Heart right ventricle (tissue), 16 donors: ENCODE data around the gene DUS3L. TPM values are rescaled to one million over a fixed set of nuclear protein-coding genes. Genes with fewer than 3 reads are reported as not detected.
"Not testable (repeated sequence)": the region's sequence is repeated elsewhere in the genome, so short reads cannot be mapped to it uniquely, and the experiment has no call there.

Experiments
- ATAC-seq, 8 donors: fragments of 200-7000 bp; cut with Tn5 transposase; one replicate each; pipeline ENCODE4 v1.9.1; 2020; ENCODE audit warnings: mild to moderate bottlenecking in 8 of 8, moderate library complexity in 8 of 8, moderate number of reproducible peaks in 1 of 8
- DNase-seq, 2 donors: peaks; one replicate each; pipeline ENCODE4 v3.0.0-alpha.2; 2020
- H3K27ac ChIP-seq, 10 donors: fragments of 200-600 bp; sonication (generic) in 2 of 10; one replicate each; pipeline versions ENCODE4 v1.5.0 to v1.8.0; 2020 to 2022; ENCODE audit warnings: mild to moderate bottlenecking in 3 of 10
- H3K27me3 ChIP-seq, 7 donors: fragments of 200-600 bp; one replicate each; pipeline ENCODE4 v1.8.0; 2021 to 2022; ENCODE audit warnings: mild to moderate bottlenecking in 2 of 7
- H3K36me3 ChIP-seq, 9 donors: fragments of 200-600 bp; sonication (generic) in 1 of 9; one replicate each; pipeline versions ENCODE4 v1.5.0 to v1.8.0; 2020 to 2022; ENCODE audit warnings: mild to moderate bottlenecking in 2 of 9
- H3K4me1 ChIP-seq, 9 donors: fragments of 200-600 bp; sonication (generic) in 1 of 9; one replicate each; pipeline versions ENCODE4 v1.5.0 to v1.8.0; 2020 to 2022; ENCODE audit warnings: mild to moderate bottlenecking in 4 of 9
- H3K4me3 ChIP-seq, 10 donors: fragments of 200-600 bp; sonication (generic) in 2 of 10; one replicate each; pipeline versions ENCODE4 v1.5.0 to v1.8.0; 2020 to 2022; ENCODE audit warnings: mild to moderate bottlenecking in 7 of 10, moderate library complexity in 2 of 10
- H3K9me3 ChIP-seq, 11 donors: fragments of 200-600 bp in 10 of 11; sonication (generic) in 2 of 11; one replicate each; pipeline versions ENCODE4 v1.5.0 to v1.8.0; 2013 to 2022; ENCODE audit warnings: mild to moderate bottlenecking in 2 of 11, control low read depth in 1 of 11, moderate library complexity in 1 of 11
- CTCF ChIP-seq, 9 donors: fragments of 200-600 bp; sonication (generic) in 2 of 9; IDR thresholded peaks; one replicate each; pipeline versions ENCODE4 v1.5.0 to v1.8.0; 2021 to 2022; ENCODE audit warnings: antibody characterized with exemption in 9 of 9, mild to moderate bottlenecking in 5 of 9, moderate library complexity in 1 of 9
- WGBS, 2 donors: extraction: QIAGEN DNeasy Blood & Tissue Kit; methylation state at CpG; one replicate each; pipeline ENCODE4 v1.1.7; 2013; ENCODE audit warnings: inconsistent platforms in 1 of 2; 5-methylcytosine and 5-hydroxymethylcytosine counted together
- intact Hi-C, 10 donors: fragments of 100-400 bp; cut with DNase I; formaldehyde crosslinking; loops; one replicate each; pipeline versions ENCODE4 v1.11.1 to v1.14.2; 2022
- polyA plus RNA-seq, 2 donors: library from polyadenylated mRNA; stranded (reverse); fragments of 200-250 nt; gene quantifications; one replicate each; pipeline ENCODE4 v1.2.3, GENCODE V29; 2013
- total RNA-seq, 10 donors: library from RNA; stranded (reverse); fragmentation: NEBNext Ultra II Directional in 3 of 10; extraction: Animal tissue kit (Norgen Biotek cat#: 25700) in 3 of 10; gene quantifications; one replicate each; pipeline versions ENCODE4 v1.2.1 to v1.2.4, GENCODE V29; 2021 to 2023
- donor health status: Arrhythmogenic right ventricular cardiomyopathy.
- donor health status: ischemic (EF 13 %, LVEDD 7.1; RV severe dilation, severe dysfunction).
- donor health status: healthy with polysubstance abuse.
- donor health status: DM: no; HTN: yes; CAD: no.
- donor health status: DM: no; HTN: no; CAD: no.
- donor health status: ischemic (EF 25% LVEDD 6.9; RV normal size, moderate dysfunction).
- donor health status: ischemic (EF 25% LVEDD 5.7; RV mildly dilated, moderate dysfunction).
- donor health status: healthy.
- donor health status: DM: yes; HTN: yes; CAD: no.
- donor health status: Ischemic cardiomyopathy.
- donor health status: ischemic (EF 35%, LVEDD 5.7; RV mildly dilated, moderate dysfunction).
- donor health status: nonischemic (EF 11% LVEDD 7.7; RV severe dilation, severe dysfunction).
- donor health status: DM: yes; HTN: yes; CAD: no.
- donor health status: PGD.
- donor health status: ischemic (EF 29% LVEDD 5.4; RV normal size, mild dysfunction).
- donor health status: nonischemic (EF 23%, LVEDD 6.1; RV moderate dilation, normal function).

Gene DUS3L
- total and polyA plus RNA-seq, 12 donors: 11.5 to 37.7 (median 14.6) TPM

- intact Hi-C loops: no loop called here
- Histone ChIP-seq H3K4me1 (peaks cover 2 to 9% (median 6%) of the 10 kb centered on the region in 9 donors), H3K36me3 (peaks cover 13 to 76% (median 51%) of the 10 kb centered on the region in 9 donors), H3K27me3 (no peaks in the 10 kb centered on the region), H3K27ac (no peak overlapping the region), H3K9me3 (no peaks in the 10 kb centered on the region), H3K4me3 (no peak overlapping the region)
- WGBS, 2 donors: 95% methylated on average over 37 of the region's 37 CpGs
- no peak for ATAC-seq
- TF ChIP-seq CTCF (IDR thresholded peaks at IDR 0.05): no peak
- DNase-seq: no peak
Measured at GRCh38 chr19:5785423-5785822, 5.5 kb downstream of the DUS3L start.

GRCh38 chr19:5784581-5785147 lies 6.3 kb downstream of the DUS3L start, which contains the start of gene PRR22:
Gene PRR22, minus strand, starts transcription at chr19:5784746. Its CDS starts 86 bp downstream, at chr19:5784660.
- peaks cover 13 to 71% (median 48%) of the 10 kb centered on the region in 9 donors for H3K36me3 ChIP-seq
- ATAC-seq (peak in 1 of 8 donors; percentile 3), DNase-seq (no peak)
- no peak for TF ChIP-seq CTCF (IDR thresholded peaks at IDR 0.05)
- H3K27me3 ChIP-seq: no peaks in the 10 kb centered on the region
- H3K9me3 ChIP-seq: no peaks in the 10 kb centered on the region
- no peak within 1 kb of the TSS for H3K27ac ChIP-seq
- 94 to 97% methylated on average over 15 of the region's 15 CpGs for whole genome bisulfite sequencing, 2 donors
- H3K4me3 ChIP-seq: no peak within 1 kb of the TSS
- intact Hi-C loops: no loop called here
- H3K4me1 ChIP-seq: peaks cover 0 to 1% (median 0%) of the 10 kb centered on the region in 9 donors

GRCh38 chr19:5782945-5783919 lies 7.7 kb downstream of the DUS3L start:
- H3K4me3 ChIP-seq: no peak overlapping the region
- H3K4me1 ChIP-seq: no peaks in the 10 kb centered on the region
- no peaks in the 10 kb centered on the region for H3K27me3 ChIP-seq
- no peak overlapping the region for H3K27ac ChIP-seq
- no peak for DNase-seq
- H3K9me3 ChIP-seq: no peaks in the 10 kb centered on the region
- ATAC-seq: peak in 3 of 8 donors; percentile 6 to 23 (median 18)
- no peak for TF ChIP-seq CTCF (IDR thresholded peaks at IDR 0.05)
- WGBS, 2 donors: 79 to 84% methylated on average over 48 of the region's 48 CpGs
- peaks cover 1 to 57% (median 35%) of the 10 kb centered on the region in 9 donors for H3K36me3 ChIP-seq
- intact Hi-C loops: no loop called here

- intact Hi-C loops: no loop called here
- no peaks in the 10 kb centered on the region for H3K27me3 ChIP-seq
- no peak overlapping the region for H3K27ac ChIP-seq
- no peaks in the 10 kb centered on the region for H3K4me1 ChIP-seq
- TF ChIP-seq CTCF (IDR thresholded peaks at IDR 0.05): no peak
- H3K9me3 ChIP-seq: no peaks in the 10 kb centered on the region
- 88 to 89% methylated on average over 9 of the region's 9 CpGs for WGBS, 2 donors
- H3K36me3 ChIP-seq: peaks cover 0 to 48% (median 26%) of the 10 kb centered on the region in 9 donors
- ATAC-seq: peak in 1 of 8 donors; percentile 8
- no peak overlapping the region for H3K4me3 ChIP-seq
- DNase-seq: no peak
Measured at GRCh38 chr19:5782322-5782721, 8.6 kb downstream of the DUS3L start.

GRCh38 chr19:5780916-5781315 lies 10.0 kb downstream of the DUS3L start:
- WGBS, 2 donors: 85 to 90% methylated on average over 11 of the region's 11 CpGs
- DNase-seq, intact Hi-C loops, ATAC-seq, H3K27ac ChIP-seq, H3K27me3 ChIP-seq, H3K4me3 ChIP-seq, H3K9me3 ChIP-seq, H3K4me1 ChIP-seq: not testable (repeated sequence)
- peaks cover 0 to 34% (median 13%) of the 10 kb centered on the region in 9 donors for H3K36me3 ChIP-seq
